ENCODE results near the gene XK. TPM values are rescaled to one million over a fixed set of nuclear protein-coding genes. Genes with fewer than 3 reads are reported as not detected.
A peak's percentile ranks its signal among the peaks of the same experiment; 100 is the strongest.

The XK gene
- total and polyA plus RNA-seq, 8 donors = 1.1 to 47.7 (median 13.9) TPM

DNA sequence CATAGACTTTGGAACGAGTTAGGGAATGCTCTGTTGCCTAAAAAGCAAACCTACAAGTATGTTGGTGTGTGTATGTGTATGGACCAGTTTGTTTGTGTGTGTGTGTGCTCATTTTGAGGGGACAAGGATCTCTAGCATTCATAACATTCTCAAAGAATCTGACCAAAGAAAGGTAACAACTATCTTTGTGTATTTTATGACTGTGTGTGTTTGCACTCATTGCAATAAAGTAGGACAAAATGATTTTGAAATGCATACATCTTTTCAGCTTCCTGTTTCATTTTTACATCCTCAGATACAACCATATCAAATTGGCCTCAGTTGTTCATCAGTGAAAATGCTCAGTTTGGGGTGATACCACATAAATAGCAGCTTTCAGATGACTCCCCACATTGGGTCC lies 8.3 kb upstream of the XK start:
- WGBS, 5 donors = 12 to 43% (median 29%) methylated on average over 1 of the region's 1 CpG
- Histone ChIP-seq H3K9me3 (no peaks in the 10 kb centered on the region), H3K4me3 (no peak overlapping the region), H3K27ac (no peak overlapping the region), H3K4me1 (peaks cover 0 to 15% (median 6%) of the 10 kb centered on the region in 4 donors), H3K36me3 (no peaks in the 10 kb centered on the region), H3K27me3 (no peaks in the 10 kb centered on the region)
- intact Hi-C loops (cut with DNase I; ENCODE audit: low total_unique reads) = no loop called here
- no peak for DNase-seq
- TF ChIP-seq, protein P1, sequence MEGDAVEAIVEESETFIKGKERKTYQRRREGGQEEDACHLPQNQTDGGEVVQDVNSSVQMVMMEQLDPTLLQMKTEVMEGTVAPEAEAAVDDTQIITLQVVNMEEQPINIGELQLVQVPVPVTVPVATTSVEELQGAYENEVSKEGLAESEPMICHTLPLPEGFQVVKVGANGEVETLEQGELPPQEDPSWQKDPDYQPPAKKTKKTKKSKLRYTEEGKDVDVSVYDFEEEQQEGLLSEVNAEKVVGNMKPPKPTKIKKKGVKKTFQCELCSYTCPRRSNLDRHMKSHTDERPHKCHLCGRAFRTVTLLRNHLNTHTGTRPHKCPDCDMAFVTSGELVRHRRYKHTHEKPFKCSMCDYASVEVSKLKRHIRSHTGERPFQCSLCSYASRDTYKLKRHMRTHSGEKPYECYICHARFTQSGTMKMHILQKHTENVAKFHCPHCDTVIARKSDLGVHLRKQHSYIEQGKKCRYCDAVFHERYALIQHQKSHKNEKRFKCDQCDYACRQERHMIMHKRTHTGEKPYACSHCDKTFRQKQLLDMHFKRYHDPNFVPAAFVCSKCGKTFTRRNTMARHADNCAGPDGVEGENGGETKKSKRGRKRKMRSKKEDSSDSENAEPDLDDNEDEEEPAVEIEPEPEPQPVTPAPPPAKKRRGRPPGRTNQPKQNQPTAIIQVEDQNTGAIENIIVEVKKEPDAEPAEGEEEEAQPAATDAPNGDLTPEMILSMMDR (IDR thresholded peaks at IDR 0.05) = no peak
- TF ChIP-seq POLR2AphosphoS5 (IDR thresholded peaks at IDR 0.05) = no peak
- no peak for TF ChIP-seq POLR2A (IDR thresholded peaks at IDR 0.05)
- no peak for TF ChIP-seq EP300 (IDR thresholded peaks at IDR 0.05)

DNA sequence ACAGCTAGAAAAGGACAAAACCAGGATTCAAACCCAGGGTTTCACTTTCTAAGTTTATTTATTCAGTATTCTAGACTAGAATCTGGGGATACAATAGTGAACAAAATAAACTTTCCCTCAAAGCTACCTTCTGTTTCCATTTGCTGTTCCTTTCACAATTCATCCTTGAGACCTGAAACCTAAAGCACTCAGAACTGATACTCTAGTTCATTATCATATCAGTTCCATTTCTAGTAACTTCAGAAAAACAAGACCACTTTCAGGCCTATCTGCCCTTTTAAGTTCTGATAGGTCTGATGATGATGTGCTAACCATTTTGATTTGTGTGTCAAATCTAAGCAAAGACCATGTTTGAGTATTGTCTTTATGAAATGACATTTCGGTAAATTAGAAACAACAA lies 7.8 kb upstream of the XK start:
- no peaks in the 10 kb centered on the region for H3K9me3 ChIP-seq
- H3K27ac ChIP-seq = peak overlapping the region in 1 of 5 donors; percentile 21
- no peaks in the 10 kb centered on the region for H3K27me3 ChIP-seq
- WGBS, 5 donors = 82 to 95% (median 91%) methylated on average over 1 of the region's 1 CpG
- peaks cover 0 to 15% (median 6%) of the 10 kb centered on the region in 4 donors for H3K4me1 ChIP-seq
- no peak for DNase-seq
- H3K4me3 ChIP-seq = no peak overlapping the region
- TF ChIP-seq POLR2AphosphoS5 (IDR thresholded peaks at IDR 0.05) (no peak), POLR2A (IDR thresholded peaks at IDR 0.05) (no peak), EP300 (IDR thresholded peaks at IDR 0.05) (no peak)
- no peaks in the 10 kb centered on the region for H3K36me3 ChIP-seq
- intact Hi-C loops (cut with DNase I; ENCODE audit: low total_unique reads) = no loop called here

DNA sequence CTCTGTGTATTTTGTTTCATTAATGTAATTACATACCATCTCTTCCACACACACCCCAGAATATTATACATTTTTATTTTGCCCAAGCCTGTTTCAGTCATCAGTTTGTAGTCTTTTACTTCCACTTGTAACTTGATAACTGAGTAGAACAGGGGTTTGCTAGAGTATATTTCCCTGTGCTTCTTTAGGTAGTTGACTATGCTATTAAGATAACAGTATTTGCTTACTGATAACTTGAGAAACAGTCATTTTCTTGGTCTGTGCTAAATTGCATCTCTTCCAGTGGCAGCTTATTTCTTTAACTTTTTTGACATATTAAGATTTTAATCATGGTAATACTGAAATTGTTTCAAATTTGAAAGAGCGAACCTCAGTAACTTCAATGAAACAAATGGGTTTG lies 7.0 kb upstream of the XK start:
- H3K4me1 ChIP-seq = peaks cover 0 to 15% (median 6%) of the 10 kb centered on the region in 4 donors
- 37 to 76% (median 59%) methylated on average over 1 of the region's 1 CpG for WGBS, 5 donors
- H3K4me3 ChIP-seq = no peak overlapping the region
- no peaks in the 10 kb centered on the region for H3K27me3 ChIP-seq
- DNase-seq = no peak
- TF ChIP-seq, protein P1 (IDR thresholded peaks at IDR 0.05) = no peak
- TF ChIP-seq POLR2AphosphoS5 (IDR thresholded peaks at IDR 0.05) (no peak), EP300 (IDR thresholded peaks at IDR 0.05) (no peak), POLR2A (IDR thresholded peaks at IDR 0.05) (no peak)
- H3K36me3 ChIP-seq = no peaks in the 10 kb centered on the region
- H3K27ac ChIP-seq = peak overlapping the region in 2 of 5 donors; percentile 7 to 57
- intact Hi-C loops (cut with DNase I; ENCODE audit: low total_unique reads) = no loop called here
- H3K9me3 ChIP-seq = no peaks in the 10 kb centered on the region

DNA sequence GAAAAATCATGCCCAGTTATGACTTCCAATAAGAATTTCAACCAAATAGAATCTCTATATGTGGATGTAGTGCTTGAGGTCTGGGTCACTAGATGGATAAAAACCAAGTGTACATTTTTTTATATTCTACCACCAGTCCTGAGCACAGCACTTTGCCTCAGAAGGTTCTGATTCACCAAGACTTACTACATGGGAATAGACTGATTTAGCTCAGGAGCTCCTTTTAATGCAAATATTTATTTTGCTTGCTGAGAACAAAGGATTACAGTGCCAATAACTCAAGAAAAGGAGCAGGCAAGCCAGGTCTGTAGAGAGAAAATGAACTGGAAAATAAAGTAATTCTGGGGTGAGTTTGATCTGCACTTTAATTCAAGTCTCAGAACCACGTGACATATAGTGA lies 6.4 kb upstream of the XK start:
- intact Hi-C loops (cut with DNase I; ENCODE audit: low total_unique reads) = no loop called here
- H3K27ac ChIP-seq = peak overlapping the region in 4 of 5 donors; percentile 31 to 57 (median 48)
- peaks cover 0 to 19% (median 6%) of the 10 kb centered on the region in 4 donors for H3K4me1 ChIP-seq
- WGBS, 5 donors = 31 to 69% (median 34%) methylated on average over 1 of the region's 1 CpG
- H3K36me3 ChIP-seq = no peaks in the 10 kb centered on the region
- H3K9me3 ChIP-seq = no peaks in the 10 kb centered on the region
- no peak for TF ChIP-seq POLR2A (IDR thresholded peaks at IDR 0.05)
- TF ChIP-seq EP300 (IDR thresholded peaks at IDR 0.05) = no peak
- TF ChIP-seq POLR2AphosphoS5 (IDR thresholded peaks at IDR 0.05) = no peak
- TF ChIP-seq, protein P1 (IDR thresholded peaks at IDR 0.05) = no peak
- H3K4me3 ChIP-seq = no peak overlapping the region
- DNase-seq = peak in 1 of 2 donors; percentile 15
- no peaks in the 10 kb centered on the region for H3K27me3 ChIP-seq

DNA sequence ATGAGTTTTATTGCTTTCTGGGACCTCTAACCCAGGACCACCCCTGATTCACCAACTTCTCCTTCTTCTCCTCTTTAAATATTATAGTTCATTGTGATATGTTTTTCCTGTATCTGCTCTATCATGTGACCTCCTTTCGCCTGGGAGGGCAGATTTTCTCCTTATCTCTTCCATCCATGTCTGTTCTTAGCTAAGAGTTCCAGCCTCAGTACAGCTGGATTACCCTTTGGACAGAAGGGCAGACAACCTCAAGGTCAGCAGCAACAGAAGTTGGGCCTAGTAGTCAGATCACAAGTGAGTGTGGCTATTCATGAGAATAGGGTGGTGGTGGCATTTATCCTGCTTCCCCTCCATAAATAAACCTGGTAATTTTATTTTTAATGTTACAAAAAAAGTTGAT lies 5.7 kb upstream of the XK start:
- peaks cover 0 to 24% (median 9%) of the 10 kb centered on the region in 4 donors for H3K4me1 ChIP-seq
- H3K4me3 ChIP-seq = no peak overlapping the region
- intact Hi-C loops (cut with DNase I; ENCODE audit: low total_unique reads) = no loop called here
- H3K9me3 ChIP-seq = no peaks in the 10 kb centered on the region
- WGBS, 5 donors = 22 to 75% (median 41%) methylated on average over 1 of the region's 1 CpG
- no peaks in the 10 kb centered on the region for H3K36me3 ChIP-seq
- DNase-seq = no peak
- H3K27ac ChIP-seq = peak overlapping the region in 4 of 5 donors; percentile 31 to 57 (median 48)
- TF ChIP-seq POLR2AphosphoS5 (IDR thresholded peaks at IDR 0.05) (no peak), EP300 (IDR thresholded peaks at IDR 0.05) (no peak), POLR2A (IDR thresholded peaks at IDR 0.05) (no peak)
- TF ChIP-seq, protein P1 (IDR thresholded peaks at IDR 0.05) = no peak
- H3K27me3 ChIP-seq = no peaks in the 10 kb centered on the region

Data from stomach (tissue), 9 donors.